ENCODE data around the gene PCYOX1L.

DNA sequence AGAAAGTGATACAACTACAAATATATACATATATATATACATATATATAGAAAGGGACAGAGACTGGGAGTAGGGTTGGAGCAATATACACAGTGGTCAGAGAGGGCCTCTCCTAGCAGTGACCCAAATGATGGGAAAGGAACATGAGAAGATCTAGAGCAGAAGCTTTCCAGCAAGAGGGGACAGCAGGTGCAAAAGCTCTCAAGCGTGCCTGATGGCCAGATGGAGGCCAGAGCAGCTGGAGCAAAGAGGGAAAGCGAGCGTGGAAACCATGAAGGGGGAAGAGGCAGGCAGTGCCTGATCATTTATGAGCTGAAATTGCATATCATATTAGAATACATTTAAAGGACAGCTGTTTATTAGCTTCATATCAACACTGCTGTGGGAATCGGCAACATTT lies 20.1 kb upstream of the PCYOX1L start:
- TF ChIP-seq TAF1 (IDR thresholded peaks at IDR 0.05; ENCODE audit: low read depth): no peak
- no peak for TF ChIP-seq EP300 (IDR thresholded peaks at IDR 0.05; ENCODE audit: borderline replicate concordance)
- TF ChIP-seq FOXM1 (IDR thresholded peaks at IDR 0.05; ENCODE audit: borderline replicate concordance, low read depth): no peak
- TF ChIP-seq TCF12 (IDR thresholded peaks at IDR 0.05; ENCODE audit: low read depth): no peak
- TF ChIP-seq YY1 (IDR thresholded peaks at IDR 0.05; ENCODE audit: low read depth): no peak
- TF ChIP-seq TEAD4 (IDR thresholded peaks at IDR 0.05): no peak
- TF ChIP-seq CEBPB (IDR thresholded peaks at IDR 0.05): no peak
- TF ChIP-seq, protein P1, sequence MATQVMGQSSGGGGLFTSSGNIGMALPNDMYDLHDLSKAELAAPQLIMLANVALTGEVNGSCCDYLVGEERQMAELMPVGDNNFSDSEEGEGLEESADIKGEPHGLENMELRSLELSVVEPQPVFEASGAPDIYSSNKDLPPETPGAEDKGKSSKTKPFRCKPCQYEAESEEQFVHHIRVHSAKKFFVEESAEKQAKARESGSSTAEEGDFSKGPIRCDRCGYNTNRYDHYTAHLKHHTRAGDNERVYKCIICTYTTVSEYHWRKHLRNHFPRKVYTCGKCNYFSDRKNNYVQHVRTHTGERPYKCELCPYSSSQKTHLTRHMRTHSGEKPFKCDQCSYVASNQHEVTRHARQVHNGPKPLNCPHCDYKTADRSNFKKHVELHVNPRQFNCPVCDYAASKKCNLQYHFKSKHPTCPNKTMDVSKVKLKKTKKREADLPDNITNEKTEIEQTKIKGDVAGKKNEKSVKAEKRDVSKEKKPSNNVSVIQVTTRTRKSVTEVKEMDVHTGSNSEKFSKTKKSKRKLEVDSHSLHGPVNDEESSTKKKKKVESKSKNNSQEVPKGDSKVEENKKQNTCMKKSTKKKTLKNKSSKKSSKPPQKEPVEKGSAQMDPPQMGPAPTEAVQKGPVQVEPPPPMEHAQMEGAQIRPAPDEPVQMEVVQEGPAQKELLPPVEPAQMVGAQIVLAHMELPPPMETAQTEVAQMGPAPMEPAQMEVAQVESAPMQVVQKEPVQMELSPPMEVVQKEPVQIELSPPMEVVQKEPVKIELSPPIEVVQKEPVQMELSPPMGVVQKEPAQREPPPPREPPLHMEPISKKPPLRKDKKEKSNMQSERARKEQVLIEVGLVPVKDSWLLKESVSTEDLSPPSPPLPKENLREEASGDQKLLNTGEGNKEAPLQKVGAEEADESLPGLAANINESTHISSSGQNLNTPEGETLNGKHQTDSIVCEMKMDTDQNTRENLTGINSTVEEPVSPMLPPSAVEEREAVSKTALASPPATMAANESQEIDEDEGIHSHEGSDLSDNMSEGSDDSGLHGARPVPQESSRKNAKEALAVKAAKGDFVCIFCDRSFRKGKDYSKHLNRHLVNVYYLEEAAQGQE (IDR thresholded peaks at IDR 0.05; ENCODE audit: low read depth): no peak
- TF ChIP-seq RAD21 (IDR thresholded peaks at IDR 0.05; ENCODE audit: low read depth): no peak
- TF ChIP-seq, protein P2, sequence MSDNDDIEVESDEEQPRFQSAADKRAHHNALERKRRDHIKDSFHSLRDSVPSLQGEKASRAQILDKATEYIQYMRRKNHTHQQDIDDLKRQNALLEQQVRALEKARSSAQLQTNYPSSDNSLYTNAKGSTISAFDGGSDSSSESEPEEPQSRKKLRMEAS (IDR thresholded peaks at IDR 0.05): no peak
- no peak for TF ChIP-seq CREB1 (IDR thresholded peaks at IDR 0.05; ENCODE audit: low read depth)
- TF ChIP-seq EGR1 (IDR thresholded peaks at IDR 0.05): no peak
